Measurements from ENCODE around the gene RTL1. TPM values are rescaled to one million over a fixed set of nuclear protein-coding genes. Genes with fewer than 3 reads are reported as not detected.
A peak's percentile ranks its signal among the peaks of the same experiment; 100 is the strongest.

RTL1 gene
- total RNA-seq, 4 donors from 2014 or later, result not detected

- TF ChIP-seq POLR2A (IDR thresholded peaks at IDR 0.05), result no peak
- TF ChIP-seq CTCF (IDR thresholded peaks at IDR 0.05), result peak in 1 of 6 experiments; percentile 17
- Histone ChIP-seq H3K27me3 (no peaks in the 10 kb centered on the region), H3K9me3 (no peaks in the 10 kb centered on the region), H3K27ac (no peak overlapping the region), H3K36me3 (no peaks in the 10 kb centered on the region), H3K4me1 (peaks cover 0 to 19% (median 0%) of the 10 kb centered on the region in 4 donors), H3K4me3 (no peak overlapping the region)
- peak in 1 of 3 donors; percentile 44 for DNase-seq
Observed at GRCh38 chr14:100900837-100901390, 2.6 kb downstream of the RTL1 start.

GRCh38 chr14:100899884-100900771 is 3.4 kb downstream of the RTL1 start:
- peak in 1 of 3 donors; percentile 34 for DNase-seq
- Histone ChIP-seq H3K27me3 (no peaks in the 10 kb centered on the region), H3K4me3 (no peak overlapping the region)

GRCh38 chr14:100898935-100899883 is 4.3 kb downstream of the RTL1 start:
- Histone ChIP-seq H3K27ac (no peak overlapping the region), H3K27me3 (no peaks in the 10 kb centered on the region), H3K4me3 (no peak overlapping the region), H3K4me1 (peaks cover 0 to 19% (median 0%) of the 10 kb centered on the region in 4 donors), H3K9me3 (no peaks in the 10 kb centered on the region), H3K36me3 (no peaks in the 10 kb centered on the region)
- no peak for TF ChIP-seq POLR2A (IDR thresholded peaks at IDR 0.05)
- no peak for TF ChIP-seq CTCF (IDR thresholded peaks at IDR 0.05)
- peak in 1 of 3 donors; percentile 41 for DNase-seq

More at GRCh38 chr14:100899884-100900771, 3.4 kb downstream of the RTL1 start:
- no peak for TF ChIP-seq CTCF (IDR thresholded peaks at IDR 0.05)
- no peak for TF ChIP-seq POLR2A (IDR thresholded peaks at IDR 0.05)
- no peaks in the 10 kb centered on the region for H3K9me3 ChIP-seq
- H3K4me1 ChIP-seq, result peaks cover 0 to 19% (median 0%) of the 10 kb centered on the region in 4 donors
- no peaks in the 10 kb centered on the region for H3K36me3 ChIP-seq
- no peak overlapping the region for H3K27ac ChIP-seq

- H3K36me3 ChIP-seq, result no peaks in the 10 kb centered on the region
- H3K27ac ChIP-seq, result no peak overlapping the region
- H3K4me1 ChIP-seq, result peaks cover 0 to 19% (median 0%) of the 10 kb centered on the region in 4 donors
- no peaks in the 10 kb centered on the region for H3K27me3 ChIP-seq
- H3K9me3 ChIP-seq, result no peaks in the 10 kb centered on the region
- no peak overlapping the region for H3K4me3 ChIP-seq
- DNase-seq, result no peak
- no peak for TF ChIP-seq CTCF (IDR thresholded peaks at IDR 0.05)
- TF ChIP-seq POLR2A (IDR thresholded peaks at IDR 0.05), result no peak
Observed at GRCh38 chr14:100898465-100898864, 5.1 kb downstream of the RTL1 start.

GRCh38 chr14:100896369-100897060 is 7.0 kb downstream of the RTL1 start:
- Histone ChIP-seq H3K27ac (no peak overlapping the region), H3K4me3 (no peak overlapping the region), H3K4me1 (peaks cover 0 to 19% (median 0%) of the 10 kb centered on the region in 4 donors), H3K9me3 (no peaks in the 10 kb centered on the region), H3K27me3 (no peaks in the 10 kb centered on the region), H3K36me3 (no peaks in the 10 kb centered on the region)
- TF ChIP-seq POLR2A (IDR thresholded peaks at IDR 0.05), result no peak
- TF ChIP-seq CTCF (IDR thresholded peaks at IDR 0.05), result no peak
- DNase-seq, result peak in 2 of 3 donors; percentile 7 to 28

All from Peyer's patch (tissue), 4 donors.